GM10266 (cell line): ENCODE data around the gene C2orf80.

Experiments used
- DNase-seq: peaks from one replicate; pipeline ENCODE4 v3.0.0; 2012; ENCODE audit errors: extremely low spot score
- TF ChIP-seq, protein P1 (sequence below): IDR thresholded peaks from 2 replicates; pipeline ENCODE4 v1.5.1; 2012; ENCODE audit warnings: mild to moderate bottlenecking, low read depth; ENCODE audit not compliant: control insufficient read depth, insufficient read depth; ENCODE audit errors: missing control alignments

C2orf80 gene

DNA sequence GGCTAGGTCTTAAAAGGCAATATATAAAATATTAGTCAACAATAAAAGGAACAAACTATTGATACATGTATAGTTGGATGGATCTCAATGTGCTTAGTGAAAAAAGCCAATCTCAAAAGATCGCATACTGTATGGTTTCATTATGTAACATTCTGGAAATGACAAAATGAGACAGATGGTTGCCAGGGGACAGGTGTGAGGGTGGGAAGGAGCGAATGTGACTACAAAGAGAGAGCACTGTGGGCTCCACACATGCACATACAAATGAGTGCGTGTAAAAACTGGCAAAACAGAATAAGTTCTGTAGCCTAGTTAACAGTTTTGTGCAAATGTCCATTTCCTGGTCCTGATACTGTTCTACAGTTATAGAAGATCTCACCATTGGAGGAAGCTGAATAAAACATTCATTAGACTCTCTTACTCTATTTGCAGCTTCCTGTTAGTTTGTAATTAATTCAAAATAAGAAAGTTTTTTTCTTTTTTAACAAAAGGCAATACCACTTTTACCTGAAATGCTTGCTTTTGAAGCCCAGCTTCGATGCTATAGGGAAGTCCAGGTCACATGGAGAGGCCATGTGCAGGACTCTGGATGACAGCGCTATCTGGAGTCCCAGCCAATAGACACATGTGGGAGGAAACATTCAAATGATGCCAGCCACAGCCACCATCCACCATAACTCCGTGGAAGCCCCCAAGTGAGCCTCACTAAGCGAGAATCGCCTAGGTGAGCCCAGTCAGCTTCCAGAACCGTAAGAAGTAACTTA is 21.0 kb upstream of the C2orf80 start:
- TF ChIP-seq, protein P1, sequence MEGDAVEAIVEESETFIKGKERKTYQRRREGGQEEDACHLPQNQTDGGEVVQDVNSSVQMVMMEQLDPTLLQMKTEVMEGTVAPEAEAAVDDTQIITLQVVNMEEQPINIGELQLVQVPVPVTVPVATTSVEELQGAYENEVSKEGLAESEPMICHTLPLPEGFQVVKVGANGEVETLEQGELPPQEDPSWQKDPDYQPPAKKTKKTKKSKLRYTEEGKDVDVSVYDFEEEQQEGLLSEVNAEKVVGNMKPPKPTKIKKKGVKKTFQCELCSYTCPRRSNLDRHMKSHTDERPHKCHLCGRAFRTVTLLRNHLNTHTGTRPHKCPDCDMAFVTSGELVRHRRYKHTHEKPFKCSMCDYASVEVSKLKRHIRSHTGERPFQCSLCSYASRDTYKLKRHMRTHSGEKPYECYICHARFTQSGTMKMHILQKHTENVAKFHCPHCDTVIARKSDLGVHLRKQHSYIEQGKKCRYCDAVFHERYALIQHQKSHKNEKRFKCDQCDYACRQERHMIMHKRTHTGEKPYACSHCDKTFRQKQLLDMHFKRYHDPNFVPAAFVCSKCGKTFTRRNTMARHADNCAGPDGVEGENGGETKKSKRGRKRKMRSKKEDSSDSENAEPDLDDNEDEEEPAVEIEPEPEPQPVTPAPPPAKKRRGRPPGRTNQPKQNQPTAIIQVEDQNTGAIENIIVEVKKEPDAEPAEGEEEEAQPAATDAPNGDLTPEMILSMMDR, result no peak
- no peak for DNase-seq

GRCh38 chr2:208208335-208209085 is 18.7 kb upstream of the C2orf80 start:
- TF ChIP-seq, protein P1, result no peak
- no peak for DNase-seq

- DNase-seq, result no peak
- TF ChIP-seq, protein P1, result no peak
Observed at GRCh38 chr2:208207769-208208168, 17.9 kb upstream of the C2orf80 start.

- no peak for DNase-seq
- TF ChIP-seq, protein P1, result no peak
Observed at GRCh38 chr2:208204166-208204565, 14.3 kb upstream of the C2orf80 start.

GRCh38 chr2:208195531-208195930 is 5.7 kb upstream of the C2orf80 start:
- DNase-seq, result no peak
- TF ChIP-seq, protein P1, result no peak

- TF ChIP-seq, protein P1, result no peak
- no peak for DNase-seq
Observed at GRCh38 chr2:208192611-208193236, 2.9 kb upstream of the C2orf80 start.
